Breast epithelium (tissue), 3 donors: ENCODE data around the gene DHCR24.

Experiments used
- CTCF ChIP-seq, 3 donors: fragments of 450-650 bp; IDR thresholded peaks; one replicate each; pipeline ENCODE4 v1.5.1; 2016 to 2017; ENCODE audit warnings: antibody characterized with exemption in 3 of 3, mild to moderate bottlenecking in 3 of 3, moderate library complexity in 3 of 3
- POLR2A ChIP-seq: fragments of 450-650 bp; IDR thresholded peaks from one replicate; pipeline ENCODE4 v1.6.1; 2016; ENCODE audit warnings: antibody characterized with exemption, mild to moderate bottlenecking, moderate library complexity
- POLR2AphosphoS5 ChIP-seq, 3 donors: sonication (generic); formaldehyde crosslinking; IDR thresholded peaks; one replicate each; pipeline ENCODE4 v1.6.1; 2017; ENCODE audit warnings: antibody characterized with exemption in 3 of 3

GRCh38 chr1:54894271-54894670, 7.3 kb upstream of the DHCR24 start:
- TF ChIP-seq POLR2A (no peak), POLR2AphosphoS5 (IDR thresholded peaks at IDR 0.05) (no peak), CTCF (IDR thresholded peaks at IDR 0.05) (no peak)
